HCT116 (cell line): ENCODE results near the gene ILDR2. TPM values are rescaled to one million over a fixed set of nuclear protein-coding genes. Genes with fewer than 3 reads are reported as not detected.

ENCODE experiments used
- ATAC-seq: fragments of 200-7000 bp; cut with Tn5 transposase; 2 replicates; pipeline ENCODE4 v1.9.1; 2020; ENCODE audit warnings: mild to moderate bottlenecking, moderate library complexity
- BruUV-seq: library from RNA; stranded (reverse); fragments of 400-500 nt; replicated peaks from 2 replicates; lab custom pipeline; 2021; lab: Mats Ljungman, UMichigan
- CTCF ChIA-PET: fragments of 300-600 bp; sonication (Branson Sonifier 250); formaldehyde crosslinking; loops from one replicate; lab custom pipeline; 2021; ENCODE audit warnings: antibody characterized with exemption; lab: Charles Lee
- POLR2A ChIA-PET: fragments of 300-600, 350-600 bp; sonication (Branson Sonifier 250); formaldehyde crosslinking; loops from one replicate; lab custom pipeline; 2021; ENCODE audit warnings: antibody characterized with exemption; lab: Charles Lee
- RAD21 ChIA-PET, 2 experiments: fragments of 300-600 bp; sonication (Branson Sonifier 250); formaldehyde crosslinking; loops; one replicate each; lab custom pipeline; 2023; ENCODE audit warnings: low total read pairs in 2 of 2; ENCODE audit not compliant: uncharacterized antibody in 2 of 2, unreplicated experiment in 2 of 2, low non-redundant PET in 1 of 2; lab: Charles Lee
- DNase-seq: peaks from one replicate; pipeline ENCODE4 v3.0.0-alpha.2; 2010; ENCODE audit warnings: low read depth, low spot score
- H2AFZ ChIP-seq: fragments of 200-600 bp; shearing (Covaris generic), sonication (generic); 2 replicates; pipeline ENCODE4 v1.6.1; 2017; ENCODE audit warnings: low read depth, mixed run types, mixed read lengths, antibody characterized with exemption, low read length; ENCODE audit not compliant: poor library complexity, severe bottlenecking
- H3K27ac ChIP-seq: 2 replicates; pipeline ENCODE4 v1.5.1; 2012; ENCODE audit warnings: low read depth, low read length
- H3K27me3 ChIP-seq: fragments of 200-600 bp; sonication (generic); 2 replicates; pipeline ENCODE4 v1.6.1; 2016; ENCODE audit warnings: mixed run types, low read length, mixed read lengths; ENCODE audit not compliant: insufficient read depth
- H3K36me3 ChIP-seq, 2 experiments: fragments of 200-500 bp in 1 of 2; fragments of 200-600 bp in 1 of 2; sonication (Bioruptor generic) in 1 of 2; sonication (generic) in 1 of 2; 2 replicates each; pipeline versions ENCODE4 v1.5.1 to v1.6.1; 2014 to 2016; ENCODE audit warnings: low read length in 2 of 2, inconsistent platforms in 1 of 2, mixed read lengths in 1 of 2, mixed run types in 1 of 2; ENCODE audit not compliant: insufficient read depth in 2 of 2, control insufficient read depth in 1 of 2
- H3K4me1 ChIP-seq, 2 experiments: fragments of 200-600 bp in 1 of 2; sonication (generic) in 1 of 2; 2 replicates each; pipeline versions ENCODE4 v1.5.1 to v1.6.1; 2012 to 2017; ENCODE audit warnings: low read length in 2 of 2, inconsistent platforms in 1 of 2, mild to moderate bottlenecking in 1 of 2, mixed read lengths in 1 of 2, mixed run types in 1 of 2, moderate library complexity in 1 of 2; ENCODE audit not compliant: insufficient read depth in 2 of 2, control insufficient read depth in 1 of 2
- H3K4me2 ChIP-seq: fragments of 200-600 bp; sonication (generic); 2 replicates; pipeline ENCODE4 v1.6.1; 2017; ENCODE audit warnings: mixed run types, low read length, mixed read lengths
- H3K4me3 ChIP-seq, 2 experiments: fragments of 200-600 bp in 1 of 2; sonication (generic) in 1 of 2; replicated peaks in 1 of 2; 2 replicates each; pipeline ENCODE4 v1.5.1; 2011 to 2016; ENCODE audit warnings: low read length in 2 of 2, control low read depth in 1 of 2, low read depth in 1 of 2, mild to moderate bottlenecking in 1 of 2, mixed read lengths in 1 of 2, mixed run types in 1 of 2
- H3K79me2 ChIP-seq: fragments of 200-600 bp; sonication (generic); 2 replicates; pipeline ENCODE4 v1.6.1; 2017; ENCODE audit warnings: mild to moderate bottlenecking, mixed run types, low read length, moderate library complexity, mixed read lengths; ENCODE audit not compliant: insufficient read depth
- H3K9ac ChIP-seq: fragments of 200-600 bp; sonication (generic); 2 replicates; pipeline ENCODE4 v1.6.1; 2016; ENCODE audit warnings: low read length, mixed read lengths
- H3K9me2 ChIP-seq: fragments of 200-600 bp; sonication (generic), shearing (Covaris generic); 2 replicates; pipeline ENCODE4 v1.6.1; 2017; ENCODE audit warnings: mixed run types, mild to moderate bottlenecking, moderate library complexity; ENCODE audit not compliant: insufficient read depth
- H3K9me3 ChIP-seq, 2 experiments: fragments of 200-500 bp in 1 of 2; fragments of 200-600 bp in 1 of 2; sonication (Bioruptor generic) in 1 of 2; sonication (generic) in 1 of 2; 2 replicates each; pipeline ENCODE4 v1.6.1; 2014 to 2017; ENCODE audit warnings: low read length in 2 of 2, mixed read lengths in 2 of 2, inconsistent platforms in 1 of 2, low read depth in 1 of 2, mild to moderate bottlenecking in 1 of 2, mixed run types in 1 of 2, moderate library complexity in 1 of 2; ENCODE audit not compliant: control insufficient read depth in 1 of 2, insufficient read depth in 1 of 2
- H4K20me1 ChIP-seq: fragments of 200-600 bp; sonication (generic), shearing (Covaris generic); 2 replicates; pipeline ENCODE4 v1.6.1; 2017; ENCODE audit warnings: mixed run types, mild to moderate bottlenecking, moderate library complexity; ENCODE audit not compliant: insufficient read depth
- CEBPB ChIP-seq: IDR thresholded peaks from 2 replicates; pipeline ENCODE4 v1.6.1; 2012; ENCODE audit warnings: low read depth
- EGR1 ChIP-seq: IDR thresholded peaks from 2 replicates; pipeline ENCODE4 v1.6.1; 2012; ENCODE audit warnings: low read depth
- ELF1 ChIP-seq: IDR thresholded peaks from 2 replicates; pipeline ENCODE4 v1.6.1; 2012; ENCODE audit warnings: low read depth, borderline replicate concordance
- EZH2 ChIP-seq: fragments of 200-600 bp; sonication (generic); IDR thresholded peaks from 2 replicates; pipeline ENCODE4 v1.6.1; 2017; ENCODE audit warnings: antibody characterized with exemption, mixed run types
- EZH2phosphoT487 ChIP-seq: fragments of 200-600 bp; IDR thresholded peaks from 2 replicates; pipeline ENCODE4 v1.6.1; 2018; ENCODE audit warnings: antibody characterized with exemption, borderline replicate concordance
- JUND ChIP-seq: IDR thresholded peaks from 2 replicates; pipeline ENCODE4 v1.6.1; 2012
- RAD21 ChIP-seq: IDR thresholded peaks from 2 replicates; pipeline ENCODE4 v1.6.1; 2012; ENCODE audit warnings: low read depth, mild to moderate bottlenecking
- REST ChIP-seq: IDR thresholded peaks from 2 replicates; pipeline ENCODE4 v1.6.1; 2012; ENCODE audit warnings: low read depth
- SIN3A ChIP-seq: IDR thresholded peaks from 2 replicates; pipeline ENCODE4 v1.6.1; 2012; ENCODE audit warnings: low read depth
- SP1 ChIP-seq: IDR thresholded peaks from 2 replicates; pipeline ENCODE4 v1.6.1; 2012; ENCODE audit warnings: low read depth
- SRF ChIP-seq: IDR thresholded peaks from 2 replicates; pipeline ENCODE4 v1.6.1; 2012; ENCODE audit warnings: low read depth
- TCF7L2 ChIP-seq: IDR thresholded peaks from 2 replicates; pipeline ENCODE4 v1.7.0; 2011; ENCODE audit warnings: borderline replicate concordance, inconsistent platforms; ENCODE audit not compliant: insufficient read depth, insufficient read length; ENCODE audit errors: extremely low read depth
- YY1 ChIP-seq: IDR thresholded peaks from 2 replicates; pipeline ENCODE4 v1.6.1; 2011; ENCODE audit warnings: low read length, low read depth, moderate library complexity, mild to moderate bottlenecking; ENCODE audit not compliant: insufficient replicate concordance; ENCODE audit errors: extremely low read depth
- ZFX ChIP-seq: fragments of 450-650 bp; IDR thresholded peaks from 2 replicates; pipeline ENCODE4 v1.6.1; 2017
- intact Hi-C: fragments of 100-400 bp; cut with micrococcal nuclease; formaldehyde crosslinking; loops from 2 replicates; pipeline ENCODE4 v1.10.0; 2022
- total RNA-seq: library from RNA; stranded (reverse); gene quantifications from one replicate; pipeline ENCODE4 v1.2.1, GENCODE V29; 2021; ENCODE audit not compliant: unreplicated experiment
- TF ChIP-seq, protein P1 (sequence below): IDR thresholded peaks from 2 replicates; pipeline ENCODE4 v1.6.1; 2012

ILDR2 gene
- total RNA-seq, 1 experiment from 2014 or later: 2.4 TPM

GRCh38 chr1:166905900-166906299 is 69.4 kb downstream of the ILDR2 start:
- no peaks in the 10 kb centered on the region for H3K36me3 ChIP-seq
- DNase-seq: no peak
- TF ChIP-seq SP1: no peak
- no peak for TF ChIP-seq EZH2phosphoT487
- no peak for TF ChIP-seq RAD21
- no peak for TF ChIP-seq SRF
- TF ChIP-seq YY1: no peak
- no peak for TF ChIP-seq TCF7L2
- TF ChIP-seq ZFX: no peak
- TF ChIP-seq EGR1: no peak
- no peak for TF ChIP-seq CEBPB
- TF ChIP-seq, protein P1, sequence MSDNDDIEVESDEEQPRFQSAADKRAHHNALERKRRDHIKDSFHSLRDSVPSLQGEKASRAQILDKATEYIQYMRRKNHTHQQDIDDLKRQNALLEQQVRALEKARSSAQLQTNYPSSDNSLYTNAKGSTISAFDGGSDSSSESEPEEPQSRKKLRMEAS: no peak
- no peak for TF ChIP-seq EZH2
- TF ChIP-seq ELF1: no peak
- no peak for TF ChIP-seq JUND
- CTCF ChIA-PET: interaction anchor here (1.4 kb wide), 1 partner anchor 153 kb away, joined by 5 read pairs; no protein-coding TSS in a partner anchor
- POLR2A ChIA-PET: no interaction called here
- no peak overlapping the region for H2AFZ ChIP-seq
- RAD21 ChIA-PET: no interaction called here
- no peaks in the 10 kb centered on the region for H3K9me2 ChIP-seq
- H3K79me2 ChIP-seq: no peaks in the 10 kb centered on the region
- H3K9ac ChIP-seq: no peak overlapping the region
- no peaks in the 10 kb centered on the region for H3K27me3 ChIP-seq
- H3K4me3 ChIP-seq: no peak overlapping the region
- no peak overlapping the region for H3K27ac ChIP-seq
- H3K9me3 ChIP-seq: no peaks in the 10 kb centered on the region
- no peak for ATAC-seq
- H3K4me2 ChIP-seq: no peak overlapping the region
- BruUV-seq: no TSS peak
- no peaks in the 10 kb centered on the region for H4K20me1 ChIP-seq
- peaks cover 0 to 16% of the 10 kb centered on the region in 2 experiments; a peak in 3 of 4 replicates for H3K4me1 ChIP-seq
- intact Hi-C loops: no loop called here

DNA sequence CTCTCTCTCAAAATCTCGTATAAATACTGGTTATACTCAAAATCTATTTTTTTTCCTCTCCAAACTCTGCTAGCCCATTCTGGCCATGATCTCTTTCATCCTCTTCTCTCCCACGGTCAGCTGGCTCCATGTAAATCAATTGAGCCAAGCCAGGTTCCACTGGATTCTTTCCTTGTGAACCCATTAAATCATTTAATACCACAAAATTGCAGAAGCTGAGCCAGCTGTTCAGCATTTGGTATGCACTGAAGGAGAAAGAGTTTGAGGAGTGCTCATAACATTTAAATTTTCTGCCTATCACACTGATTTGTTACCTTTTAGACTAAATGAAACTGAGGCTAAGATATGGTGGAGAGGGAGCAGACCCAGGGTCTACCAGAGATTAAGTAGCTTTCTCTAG is 70.2 kb downstream of the ILDR2 start:
- ChIA-PET CTCF (interaction anchor here (1.4 kb wide), 1 partner anchor 154 kb away, joined by 5 read pairs; no protein-coding TSS in a partner anchor), RAD21 (no interaction called here), POLR2A (no interaction called here)
- peaks cover 0 to 12% of the 10 kb centered on the region in 2 experiments; a peak in 1 of 4 replicates for H3K4me1 ChIP-seq
- no peaks in the 10 kb centered on the region for H3K9me2 ChIP-seq
- no peaks in the 10 kb centered on the region for H3K9me3 ChIP-seq
- H3K4me3 ChIP-seq: no peak overlapping the region
- DNase-seq (no peak), ATAC-seq (no peak)
- TF ChIP-seq REST (no peak), SIN3A (no peak)
- no peaks in the 10 kb centered on the region for H4K20me1 ChIP-seq
- H3K9ac ChIP-seq: no peak overlapping the region
- no peaks in the 10 kb centered on the region for H3K36me3 ChIP-seq
- H2AFZ ChIP-seq: no peak overlapping the region
- H3K27ac ChIP-seq: no peak overlapping the region
- no peak overlapping the region for H3K4me2 ChIP-seq
- H3K27me3 ChIP-seq: no peaks in the 10 kb centered on the region
- intact Hi-C loops: no loop called here
- no TSS peak for BruUV-seq
- no peaks in the 10 kb centered on the region for H3K79me2 ChIP-seq
